Calu3 (cell line): Measurements from ENCODE around the gene SDK2. TPM values are rescaled to one million over a fixed set of nuclear protein-coding genes. Genes with fewer than 3 reads are reported as not detected.

Experiments used
- BruUV-seq: library from RNA; stranded (reverse); fragments of 400-500 nt; replicated peaks from 2 replicates; lab custom pipeline; 2021; lab: Mats Ljungman, UMichigan
- CTCF ChIA-PET: fragments of 300-600 bp; sonication (Branson Sonifier 250); formaldehyde crosslinking; loops from one replicate; lab custom pipeline; 2022; ENCODE audit warnings: antibody characterized with exemption; lab: Charles Lee
- DNase-seq: peaks from one replicate; pipeline ENCODE4 v3.0.0; 2022
- H3K27ac Mint-ChIP-seq: one replicate; pipeline ENCODE4 v1.8.0; 2022; ENCODE audit warnings: mixed read lengths; ENCODE audit not compliant: unreplicated experiment
- H3K27me3 Mint-ChIP-seq: one replicate; pipeline ENCODE4 v1.8.0; 2022; ENCODE audit warnings: mixed read lengths; ENCODE audit not compliant: unreplicated experiment
- H3K36me3 Mint-ChIP-seq: one replicate; pipeline ENCODE4 v1.8.0; 2022; ENCODE audit warnings: mild to moderate bottlenecking, moderate library complexity, mixed read lengths; ENCODE audit not compliant: insufficient read depth, unreplicated experiment
- H3K4me1 Mint-ChIP-seq: one replicate; pipeline ENCODE4 v1.8.0; 2022; ENCODE audit warnings: mild to moderate bottlenecking, low read depth, mixed read lengths; ENCODE audit not compliant: unreplicated experiment
- H3K4me3 Mint-ChIP-seq: one replicate; pipeline ENCODE4 v1.8.0; 2022; ENCODE audit warnings: mild to moderate bottlenecking, low read depth, moderate library complexity, mixed read lengths; ENCODE audit not compliant: unreplicated experiment
- H3K9me3 Mint-ChIP-seq: one replicate; pipeline ENCODE4 v1.8.0; 2022; ENCODE audit warnings: low read depth, mixed read lengths; ENCODE audit not compliant: unreplicated experiment
- CTCF ChIP-seq: fragments of 200-600 bp; IDR thresholded peaks from one replicate; pipeline ENCODE4 v1.8.0; 2022; ENCODE audit warnings: antibody characterized with exemption; ENCODE audit not compliant: unreplicated experiment
- intact Hi-C: fragments of 100-400 bp; cut with micrococcal nuclease; formaldehyde crosslinking; loops from one replicate; pipeline ENCODE4 v1.10.0; 2022; ENCODE audit not compliant: unreplicated experiment
- total RNA-seq: library from RNA; stranded (reverse); gene quantifications from 2 replicates; pipeline ENCODE4 v1.2.3, GENCODE V29; 2022

The SDK2 gene
- total RNA-seq, 1 experiment from 2014 or later: not detected

- Mint-ChIP-seq H3K9me3 (no peaks in the 10 kb centered on the region), H3K27me3 (no peaks in the 10 kb centered on the region), H3K4me3 (no peak overlapping the region), H3K27ac (no peak overlapping the region), H3K36me3 (no peaks in the 10 kb centered on the region), H3K4me1 (no peaks in the 10 kb centered on the region)
- CTCF ChIA-PET: no interaction called here
- BruUV-seq: no TSS peak
- DNase-seq: no peak
- TF ChIP-seq CTCF: no peak
- intact Hi-C loops: no loop called here
Measured at GRCh38 chr17:73348829-73349095, 295.5 kb downstream of the SDK2 start.

- Mint-ChIP-seq H3K27me3 (no peaks in the 10 kb centered on the region), H3K36me3 (no peaks in the 10 kb centered on the region), H3K9me3 (no peaks in the 10 kb centered on the region), H3K27ac (no peak overlapping the region), H3K4me1 (no peaks in the 10 kb centered on the region), H3K4me3 (no peak overlapping the region)
- TF ChIP-seq CTCF: no peak
- BruUV-seq: no TSS peak
- intact Hi-C loops: no loop called here
- CTCF ChIA-PET: interaction anchor here (1.2 kb wide), 1 partner anchor 22 kb away, joined by 3 read pairs; no protein-coding TSS in a partner anchor
- no peak for DNase-seq
Measured at GRCh38 chr17:73348018-73348828, 296.0 kb downstream of the SDK2 start.

- H3K4me1 Mint-ChIP-seq: peaks cover 2% of the 10 kb centered on the region
- H3K9me3 Mint-ChIP-seq: no peaks in the 10 kb centered on the region
- H3K36me3 Mint-ChIP-seq: peaks cover 1% of the 10 kb centered on the region
- H3K4me3 Mint-ChIP-seq: no peak overlapping the region
- CTCF ChIA-PET: interaction anchor here (1.2 kb wide), 1 partner anchor 23 kb away, joined by 3 read pairs; no protein-coding TSS in a partner anchor
- intact Hi-C loops: no loop called here
- no peak for DNase-seq
- H3K27me3 Mint-ChIP-seq: no peaks in the 10 kb centered on the region
- TF ChIP-seq CTCF: no peak
- no TSS peak for BruUV-seq
- no peak overlapping the region for H3K27ac Mint-ChIP-seq
Measured at GRCh38 chr17:73347351-73347750, 296.9 kb downstream of the SDK2 start.

GRCh38 chr17:73346501-73347162, 297.6 kb downstream of the SDK2 start:
- Mint-ChIP-seq H3K27ac (no peak overlapping the region), H3K9me3 (no peaks in the 10 kb centered on the region), H3K4me3 (no peak overlapping the region), H3K27me3 (no peaks in the 10 kb centered on the region), H3K4me1 (peaks cover 10% of the 10 kb centered on the region), H3K36me3 (peaks cover 8% of the 10 kb centered on the region)
- CTCF ChIA-PET: interaction anchor here (1.2 kb wide), 1 partner anchor 23 kb away, joined by 3 read pairs; no protein-coding TSS in a partner anchor
- intact Hi-C loops: no loop called here
- no TSS peak for BruUV-seq
- no peak for TF ChIP-seq CTCF
- DNase-seq: no peak
